PC-3 (cell line): Measurements from ENCODE around the gene KRTCAP2. TPM values are rescaled to one million over a fixed set of nuclear protein-coding genes. Genes with fewer than 3 reads are reported as not detected.

Experiments used
- ATAC-seq: fragments of 200-7000 bp; cut with Tn5 transposase; 2 replicates; pipeline ENCODE4 v1.9.1; 2020; ENCODE audit warnings: mild to moderate bottlenecking, moderate library complexity
- BruUV-seq: library from RNA; stranded (reverse); fragments of 400-500 nt; replicated peaks from 2 replicates; lab custom pipeline; 2021; lab: Mats Ljungman, UMichigan
- CTCF ChIA-PET: fragments of 300-600 bp; sonication (Branson Sonifier 250); formaldehyde crosslinking; loops from one replicate; lab custom pipeline; 2022; ENCODE audit warnings: antibody characterized with exemption; lab: Charles Lee
- POLR2A ChIA-PET: fragments of 300-600 bp; sonication (Branson Sonifier 250); formaldehyde crosslinking; loops from one replicate; lab custom pipeline; 2022; ENCODE audit warnings: antibody characterized with exemption; ENCODE audit not compliant: unreplicated experiment; lab: Charles Lee
- DNase-seq: peaks from one replicate; pipeline ENCODE4 v3.0.0-alpha.2; 2015
- H2AFZ ChIP-seq: fragments of 300-600 bp; sonication (generic); 2 replicates; pipeline ENCODE4 v1.6.0; 2016; ENCODE audit warnings: antibody characterized with exemption, low read length
- H3F3A ChIP-seq: fragments of 300-600 bp; sonication (generic); one replicate; pipeline ENCODE4 v1.6.0; 2017; ENCODE audit warnings: antibody characterized with exemption, low read length, control low read depth, mild to moderate bottlenecking; ENCODE audit not compliant: unreplicated experiment
- H3K27ac ChIP-seq: fragments of 300-600 bp; sonication (generic); 2 replicates; pipeline ENCODE4 v1.5.1; 2016; ENCODE audit warnings: mild to moderate bottlenecking, low read length
- H3K27me3 ChIP-seq: fragments of 300-600 bp; sonication (generic); 2 replicates; pipeline ENCODE4 v1.6.1; 2016; ENCODE audit warnings: low read length, mixed read lengths
- H3K36me3 ChIP-seq: fragments of 300-600 bp; sonication (generic); 2 replicates; pipeline ENCODE4 v1.6.1; 2016; ENCODE audit warnings: low read depth, mixed run types, low read length, mixed read lengths
- H3K4me1 ChIP-seq: fragments of 300-600 bp; sonication (generic); 2 replicates; pipeline ENCODE4 v1.5.1; 2016; ENCODE audit warnings: low read length; ENCODE audit not compliant: insufficient read depth
- H3K4me2 ChIP-seq: fragments of 300-600 bp; sonication (generic); 2 replicates; pipeline ENCODE4 v1.6.0; 2016; ENCODE audit warnings: low read length
- H3K4me3 ChIP-seq: fragments of 300-600 bp; sonication (generic); 2 replicates; pipeline ENCODE4 v1.5.1; 2016; ENCODE audit warnings: mild to moderate bottlenecking, low read length, mixed read lengths
- H3K79me2 ChIP-seq: fragments of 300-600 bp; sonication (generic); 2 replicates; pipeline ENCODE4 v1.6.1; 2017; ENCODE audit warnings: low read length, mixed read lengths
- H3K9ac ChIP-seq: fragments of 300-600 bp; sonication (generic); 2 replicates; pipeline ENCODE4 v1.6.0; 2016; ENCODE audit warnings: mild to moderate bottlenecking, low read length
- H3K9me2 ChIP-seq: fragments of 300-600 bp; sonication (generic); replicated peaks from 2 replicates; pipeline ENCODE4 v1.6.1; 2016; ENCODE audit warnings: mixed run types, low read length, mixed read lengths
- H3K9me3 ChIP-seq: fragments of 300-600 bp; sonication (generic); 2 replicates; pipeline ENCODE4 v1.6.1; 2016; ENCODE audit warnings: low read length, mixed read lengths
- H4K20me1 ChIP-seq: fragments of 300-600 bp; sonication (generic); 2 replicates; pipeline ENCODE4 v1.6.1; 2016; ENCODE audit warnings: low read length, mixed read lengths
- CTCF ChIP-seq: fragments of 300-600 bp; sonication (generic); conservative IDR thresholded peaks from 2 replicates; pipeline ENCODE4 v1.5.1; 2017; ENCODE audit warnings: antibody characterized with exemption, low read depth, mild to moderate bottlenecking, low read length
- EZH2 ChIP-seq: fragments of 300-600 bp; sonication (generic); IDR thresholded peaks from one replicate; pipeline ENCODE4 v1.6.1; 2017; ENCODE audit warnings: antibody characterized with exemption, mild to moderate bottlenecking, low read length; ENCODE audit not compliant: unreplicated experiment
- EZH2phosphoT487 ChIP-seq: fragments of 300-600 bp; sonication (generic); IDR thresholded peaks from 2 replicates; pipeline ENCODE4 v1.6.1; 2018; ENCODE audit warnings: mild to moderate bottlenecking, antibody characterized with exemption, low read length, borderline replicate concordance
- intact Hi-C: fragments of 100-400 bp; cut with micrococcal nuclease; formaldehyde crosslinking; loops from 2 replicates; pipeline ENCODE4 v1.9.0; 2023
- total RNA-seq: library from RNA; depleted of rRNA; stranded (reverse); fragments of >200 nt; gene quantifications from 2 replicates; pipeline ENCODE4 v1.2.3, GENCODE V29; 2014

KRTCAP2 gene
- total RNA-seq, 1 experiment from 2014 or later = 241 TPM

GRCh38 chr1:155134322-155134721 is 38.8 kb downstream of the KRTCAP2 start:
- TF ChIP-seq EZH2 (no peak), CTCF (0 out of 2 replicates have a peak, but pooled peaks have one; percentile 23), EZH2phosphoT487 (no peak)
- H3K9ac ChIP-seq = peak overlapping the region; percentile 45
- intact Hi-C loops = no loop called here
- H3F3A ChIP-seq = no peaks in the 10 kb centered on the region
- ChIA-PET POLR2A (interaction anchor here (0.6 to 1.0 kb wide), 3 partner anchors 9 to 119 kb away, joined by 3 to 5 read pairs (median 4); partner anchors contain the start of gene KRTCAP2), CTCF (interaction anchor here (0.6 to 1.8 kb wide), 6 partner anchors 33 to 83 kb away, joined by 3 to 8 read pairs (median 4); partner anchors contain the start of genes ADAM15 and KRTCAP2)
- peaks cover 26% of the 10 kb centered on the region for H3K36me3 ChIP-seq
- H3K4me2 ChIP-seq = peak overlapping the region; percentile 76
- H3K9me2 ChIP-seq = no peaks in the 10 kb centered on the region
- DNase-seq (peak; percentile 19), ATAC-seq (no peak)
- no peaks in the 10 kb centered on the region for H3K9me3 ChIP-seq
- H3K27me3 ChIP-seq = no peaks in the 10 kb centered on the region
- no peak overlapping the region for H2AFZ ChIP-seq
- H3K4me3 ChIP-seq = peak overlapping the region; percentile 87
- H4K20me1 ChIP-seq = no peaks in the 10 kb centered on the region
- no TSS peak for BruUV-seq
- peaks cover 48% of the 10 kb centered on the region for H3K79me2 ChIP-seq
- H3K27ac ChIP-seq = peak overlapping the region; percentile 94
- H3K4me1 ChIP-seq = peaks cover 64% of the 10 kb centered on the region

- H3K36me3 ChIP-seq = peaks cover 25% of the 10 kb centered on the region
- H3K4me2 ChIP-seq = peak overlapping the region; percentile 76
- H3F3A ChIP-seq = no peaks in the 10 kb centered on the region
- H3K27me3 ChIP-seq = no peaks in the 10 kb centered on the region
- ATAC-seq = no peak
- peak overlapping the region; percentile 45; the same call in 1 of the 2 replicates for H3K9ac ChIP-seq
- H3K4me1 ChIP-seq = peaks cover 66% of the 10 kb centered on the region
- H3K9me3 ChIP-seq = no peaks in the 10 kb centered on the region
- H2AFZ ChIP-seq = no peak overlapping the region
- H4K20me1 ChIP-seq = no peaks in the 10 kb centered on the region
- peaks cover 47% of the 10 kb centered on the region for H3K79me2 ChIP-seq
- no peak overlapping the region for H3K4me3 ChIP-seq
- CTCF ChIA-PET = interaction anchor here (1.8 kb wide), 2 partner anchors 33 to 39 kb away, joined by 5 to 8 read pairs; partner anchors contain the start of gene KRTCAP2
- no peaks in the 10 kb centered on the region for H3K9me2 ChIP-seq
- no peak for TF ChIP-seq EZH2phosphoT487
- TF ChIP-seq CTCF = no peak
- TF ChIP-seq EZH2 = no peak
- intact Hi-C loops = no loop called here
- no TSS peak for BruUV-seq
- H3K27ac ChIP-seq = peak overlapping the region; percentile 94
- POLR2A ChIA-PET = no interaction called here
- no peak for DNase-seq
These were observed 39.3 kb downstream of the KRTCAP2 start for GRCh38 chr1:155133799-155134281.

- peaks cover 62% of the 10 kb centered on the region for H3K4me1 ChIP-seq
- H3K9me3 ChIP-seq = no peaks in the 10 kb centered on the region
- ChIA-PET CTCF (no interaction called here), POLR2A (no interaction called here)
- peaks cover 38% of the 10 kb centered on the region for H3K79me2 ChIP-seq
- ATAC-seq (no peak), DNase-seq (no peak)
- H3K27ac ChIP-seq = no peak overlapping the region
- H3F3A ChIP-seq = no peaks in the 10 kb centered on the region
- H4K20me1 ChIP-seq = 0 out of 2 replicates have a peak, but pooled peaks cover 6% of the 10 kb centered on the region
- no TSS peak for BruUV-seq
- no peak overlapping the region for H3K9ac ChIP-seq
- H3K36me3 ChIP-seq = peaks cover 22% of the 10 kb centered on the region
- no peaks in the 10 kb centered on the region for H3K9me2 ChIP-seq
- no peak for TF ChIP-seq EZH2phosphoT487
- TF ChIP-seq CTCF = no peak
- no peak for TF ChIP-seq EZH2
- H3K4me3 ChIP-seq = no peak overlapping the region
- intact Hi-C loops = no loop called here
- H3K4me2 ChIP-seq = no peak overlapping the region
- H2AFZ ChIP-seq = no peak overlapping the region
- H3K27me3 ChIP-seq = no peaks in the 10 kb centered on the region
These were observed 41.2 kb downstream of the KRTCAP2 start for GRCh38 chr1:155131856-155132255.
